Activated T-cell treated with anti-CD3 and anti-CD28 coated beads for 4 hours (primary cell): ENCODE data around the gene ITGBL1.

Experiments used
- DNase-seq: peaks from one replicate; pipeline ENCODE4 v3.0.0-alpha.2; 2020

ITGBL1 gene

DNA sequence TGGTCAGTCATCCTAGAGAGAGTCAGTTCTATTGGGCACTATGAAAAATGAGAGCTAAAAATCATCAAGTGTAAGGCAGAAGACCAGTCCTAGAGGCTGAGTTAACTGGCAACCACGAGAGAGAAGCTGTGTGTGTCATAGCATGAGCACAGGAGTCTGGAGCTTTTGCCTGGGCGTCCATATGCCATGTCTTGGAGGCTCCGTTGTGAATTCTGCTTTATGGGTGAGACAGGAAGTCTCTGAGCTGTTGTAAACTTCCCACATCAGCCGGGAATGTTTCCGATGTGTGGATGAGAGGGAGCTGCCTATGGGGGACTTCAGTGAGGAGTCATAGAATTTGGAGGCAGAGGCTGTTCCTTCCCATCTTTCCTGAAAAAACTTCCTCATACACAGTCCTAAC lies 120.0 kb downstream of the ITGBL1 start:
- DNase-seq = no peak

- DNase-seq = no peak
Observed at GRCh38 chr13:101575581-101575980, 123.1 kb downstream of the ITGBL1 start.

DNA sequence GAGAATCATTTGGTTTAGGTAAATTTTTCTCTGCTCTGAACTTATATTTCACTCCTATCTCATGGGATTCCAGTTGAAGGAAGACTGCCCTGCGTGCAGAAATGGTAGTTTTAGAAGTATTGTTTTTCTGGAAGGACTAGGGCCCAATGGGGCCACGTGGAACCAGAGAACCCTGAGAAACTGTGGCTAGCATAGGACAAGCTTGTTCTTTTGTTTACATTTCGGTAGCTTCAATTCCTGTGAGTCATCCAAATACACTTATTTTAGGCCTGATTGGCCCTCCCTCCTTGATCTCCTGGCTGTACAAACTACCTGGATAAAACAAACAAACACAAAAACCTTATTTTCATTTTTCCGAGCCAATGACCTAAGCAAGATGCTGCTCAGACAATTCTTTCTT lies 124.0 kb downstream of the ITGBL1 start:
- DNase-seq = no peak

DNA sequence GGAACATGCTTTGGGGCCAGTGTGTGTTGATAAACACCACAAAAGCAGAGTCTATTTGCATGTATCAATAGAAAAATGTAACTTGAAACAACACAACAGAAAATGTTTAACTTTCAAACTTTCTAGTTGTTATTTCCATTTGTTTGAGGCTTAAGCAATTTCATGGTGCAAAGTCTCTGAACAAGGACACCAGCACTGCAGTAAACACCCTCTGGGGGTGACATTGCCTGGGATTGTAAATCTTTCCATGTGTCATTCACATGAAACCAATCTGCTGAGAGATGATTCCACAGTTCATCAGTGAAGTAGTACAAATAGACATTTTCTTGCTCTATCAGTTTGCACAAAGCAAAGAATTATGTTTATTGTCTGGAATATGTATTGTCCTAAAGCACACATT lies 124.5 kb downstream of the ITGBL1 start:
- DNase-seq = no peak

GRCh38 chr13:101579281-101579802 lies 126.9 kb downstream of the ITGBL1 start:
- no peak for DNase-seq

DNA sequence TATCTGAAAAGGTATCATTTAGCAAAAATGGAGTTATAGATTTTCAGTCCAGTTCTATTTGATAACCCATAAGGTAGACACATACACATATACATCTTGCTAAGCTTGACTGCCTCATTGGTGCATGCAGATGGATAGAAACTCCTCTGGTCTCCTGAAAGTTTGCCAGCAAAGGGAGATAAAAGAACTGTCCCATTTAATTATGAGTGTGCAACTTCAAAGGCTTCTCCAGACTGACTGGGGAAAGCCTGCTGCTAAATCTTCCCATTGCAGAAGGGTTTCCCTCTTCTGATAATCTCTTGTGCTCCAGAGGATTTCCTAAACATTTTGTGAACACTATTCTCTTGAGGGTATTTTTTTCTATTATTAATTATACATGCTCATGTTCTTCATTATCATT lies 131.9 kb downstream of the ITGBL1 start:
- no peak for DNase-seq

DNA sequence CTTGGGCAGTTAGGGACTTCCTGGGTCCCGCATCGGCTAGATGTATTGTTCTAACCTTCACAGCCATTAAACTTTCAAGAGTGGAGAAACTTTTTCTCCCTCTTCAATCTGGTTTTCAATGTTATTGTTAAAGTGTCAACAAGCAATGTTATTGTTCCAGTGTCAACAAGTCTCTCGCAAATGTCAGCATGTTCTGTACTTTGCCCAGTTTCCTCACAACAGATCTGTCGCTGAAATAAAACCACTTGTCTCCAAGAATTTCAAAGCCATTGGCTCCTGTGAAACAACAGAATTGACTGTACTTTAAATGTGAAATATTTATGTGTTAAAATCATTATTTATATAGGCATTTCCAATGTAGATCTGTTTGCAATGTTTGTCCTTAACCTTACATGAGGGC lies 138.0 kb downstream of the ITGBL1 start:
- DNase-seq = no peak

DNA sequence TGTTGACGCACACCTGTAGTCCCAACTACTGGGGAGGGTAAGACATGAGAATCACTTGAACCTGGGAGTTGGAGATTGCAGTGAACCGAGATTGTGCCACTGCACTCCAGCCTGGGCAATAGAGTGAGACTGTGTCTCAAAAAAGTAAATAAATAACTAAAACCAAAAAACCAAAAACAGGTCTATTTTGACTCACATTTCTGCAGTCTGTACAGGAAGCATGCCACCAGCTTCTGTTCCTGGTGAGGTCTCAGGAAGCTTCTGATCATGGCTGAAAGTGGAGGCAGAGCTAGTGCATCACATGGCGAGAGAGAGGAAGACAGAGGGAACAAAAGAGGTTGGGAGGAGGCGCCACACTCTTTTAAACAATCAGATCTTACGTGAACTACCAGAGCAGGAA lies 142.5 kb downstream of the ITGBL1 start:
- no peak for DNase-seq

DNA sequence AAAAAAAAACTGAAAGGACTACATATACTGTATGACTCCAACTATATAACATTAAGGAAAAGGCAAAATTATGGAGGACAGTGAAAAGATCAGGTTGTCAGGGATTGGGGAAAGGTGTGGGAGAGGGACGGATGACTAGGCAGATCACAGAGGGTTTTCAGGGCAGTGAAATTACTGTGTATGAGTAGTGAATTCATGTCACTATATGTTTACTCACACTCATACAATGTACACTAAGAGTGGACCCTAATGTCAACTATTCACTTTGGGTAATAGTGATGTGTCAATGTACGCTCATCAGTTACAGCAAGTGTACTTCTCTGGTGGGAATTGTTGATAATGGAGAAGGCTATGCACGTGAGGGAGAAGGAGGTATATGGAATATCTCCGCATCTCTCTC lies 144.3 kb downstream of the ITGBL1 start:
- no peak for DNase-seq

GRCh38 chr13:101611491-101612475 lies 159.3 kb downstream of the ITGBL1 start:
- DNase-seq = no peak

DNA sequence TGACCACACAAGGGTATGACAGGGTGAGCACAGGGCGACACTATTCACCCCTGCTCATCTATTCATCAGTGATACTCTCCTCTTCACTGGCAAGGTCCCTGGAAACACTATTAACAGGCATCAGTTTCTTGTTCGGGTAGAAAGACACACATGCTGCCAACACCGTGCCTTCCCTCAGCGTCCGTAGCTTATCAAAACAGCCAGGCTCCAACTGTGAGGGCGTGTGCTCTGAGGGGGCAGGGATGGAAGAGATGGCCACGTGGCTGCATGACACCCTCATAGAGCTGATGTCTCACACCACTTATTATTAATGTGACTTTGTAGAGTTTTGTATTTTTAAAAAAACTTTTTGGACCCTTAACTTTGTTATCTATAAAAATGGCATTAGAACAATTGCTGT lies 160.3 kb downstream of the ITGBL1 start:
- DNase-seq = no peak

- DNase-seq = no peak
Observed at GRCh38 chr13:101614491-101614890, 162.0 kb downstream of the ITGBL1 start.

DNA sequence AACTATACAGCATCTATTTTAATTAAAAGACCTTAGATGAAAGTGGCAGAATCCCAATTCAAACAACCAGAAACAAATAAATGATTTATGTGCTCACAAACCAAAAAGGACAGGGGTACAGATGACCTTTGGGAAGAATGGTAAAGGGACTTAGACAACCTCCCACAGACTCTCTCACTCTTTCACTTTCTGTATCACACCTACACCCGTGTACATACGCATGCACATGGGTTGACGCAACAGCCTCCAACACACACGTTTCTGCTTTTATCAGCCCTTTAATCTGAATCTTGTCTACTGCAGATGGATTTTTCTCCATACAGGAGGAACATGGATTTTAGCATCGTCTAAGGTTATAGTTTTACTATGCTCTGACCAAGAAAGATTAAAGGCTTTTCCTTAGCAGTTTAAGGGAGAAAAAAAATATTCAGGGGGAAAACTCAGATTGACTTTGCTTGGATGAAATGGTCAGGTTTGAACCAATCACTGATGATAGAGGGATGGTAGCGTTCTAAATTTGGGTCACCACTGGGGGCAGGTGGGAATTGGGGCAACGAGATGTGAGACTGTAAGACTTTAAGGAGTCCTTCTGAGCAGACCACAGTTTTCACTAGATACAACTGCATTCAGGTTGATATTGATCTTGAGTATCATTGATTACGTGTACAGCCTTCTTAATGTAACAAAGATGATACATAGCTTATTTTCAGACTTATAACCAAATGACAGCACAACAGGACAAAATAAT lies 166.1 kb downstream of the ITGBL1 start:
- no peak for DNase-seq

DNA sequence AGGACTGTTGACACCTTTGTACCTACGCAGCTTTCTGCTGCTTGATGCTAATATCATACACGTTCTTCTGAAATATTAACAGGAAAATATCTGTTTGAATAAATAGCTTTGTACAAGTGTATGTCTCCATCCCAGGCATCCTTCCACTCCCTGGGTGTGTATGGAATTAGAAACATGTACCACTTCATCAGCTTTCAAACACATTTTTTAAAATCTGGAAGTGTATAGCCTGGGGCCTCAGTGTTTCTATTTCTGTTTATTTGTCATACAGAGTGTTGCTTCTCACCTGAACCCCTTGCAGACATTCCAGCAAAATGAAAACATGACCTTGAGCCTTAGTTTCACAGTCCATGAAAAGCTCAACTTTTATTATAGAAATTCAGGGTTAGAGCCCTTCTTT lies 168.6 kb downstream of the ITGBL1 start:
- no peak for DNase-seq

- no peak for DNase-seq
Observed at GRCh38 chr13:101623470-101624209, 171.2 kb downstream of the ITGBL1 start.

- no peak for DNase-seq
Observed at GRCh38 chr13:101624210-101624922, 171.9 kb downstream of the ITGBL1 start.

DNA sequence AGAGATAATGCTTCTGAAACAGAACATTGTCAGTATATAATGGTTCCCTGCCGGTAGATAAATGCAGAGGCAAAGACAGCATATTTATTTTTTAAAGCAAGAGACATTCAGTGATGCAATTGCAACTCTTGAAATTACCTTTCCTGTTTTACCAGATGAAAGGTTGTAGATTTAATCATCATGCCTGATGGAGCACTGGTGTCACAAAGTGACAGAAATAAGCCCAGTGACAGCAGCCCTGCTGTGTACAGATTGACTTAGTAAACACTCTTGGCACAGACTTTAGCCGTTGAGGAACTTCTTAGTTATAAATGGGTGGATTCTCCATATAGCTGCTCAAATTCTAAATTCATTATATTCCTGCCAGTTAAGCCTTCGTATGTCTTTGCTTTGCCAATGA lies 172.5 kb downstream of the ITGBL1 start:
- DNase-seq = no peak

DNA sequence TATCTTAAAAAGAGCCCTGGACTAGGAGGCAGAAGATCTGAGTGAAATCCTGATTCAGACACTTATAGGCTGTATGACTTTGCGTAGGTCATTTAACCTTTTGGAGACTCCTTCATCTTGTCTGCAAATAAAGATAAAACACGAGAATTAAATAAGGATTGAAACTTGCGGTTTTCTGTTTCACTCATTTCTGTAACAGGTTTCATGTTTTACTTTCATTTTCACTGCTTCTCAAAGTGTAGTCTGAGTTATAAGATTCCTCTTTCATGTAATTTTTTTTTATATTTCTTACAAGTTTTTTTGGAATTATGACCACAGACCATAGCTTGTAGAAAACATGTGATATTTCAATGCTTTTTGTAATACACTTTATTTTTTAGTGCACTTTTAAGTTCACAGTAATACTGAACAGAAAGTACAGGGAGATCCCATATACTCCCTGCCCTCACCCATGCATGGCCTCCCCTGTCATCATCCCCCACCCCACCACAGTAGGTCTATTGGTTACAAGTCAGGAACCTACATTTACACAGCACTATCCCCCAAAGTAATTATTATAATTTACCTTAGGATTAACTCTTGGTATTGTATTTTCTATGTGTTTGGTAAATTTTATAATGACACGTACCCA lies 174.6 kb downstream of the ITGBL1 start:
- DNase-seq = no peak

DNA sequence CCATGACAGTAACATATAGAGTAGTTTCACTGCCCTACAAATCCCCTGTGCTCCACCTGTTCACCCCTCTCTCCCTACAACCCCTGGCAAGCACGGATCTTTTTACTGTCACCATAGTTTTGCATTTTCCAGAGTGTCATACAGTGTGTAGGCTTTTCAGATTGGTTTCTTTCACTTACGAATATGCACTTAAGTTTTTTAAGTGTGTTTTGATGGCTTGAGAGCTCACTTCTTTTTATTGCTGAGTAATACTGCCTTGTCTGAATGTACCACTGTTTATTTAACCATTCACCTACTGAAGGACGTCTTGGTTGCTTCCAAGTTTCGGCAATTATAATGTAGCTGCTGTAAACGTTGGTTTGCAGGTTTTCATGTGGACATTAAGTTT lies 175.1 kb downstream of the ITGBL1 start:
- DNase-seq = no peak

DNA sequence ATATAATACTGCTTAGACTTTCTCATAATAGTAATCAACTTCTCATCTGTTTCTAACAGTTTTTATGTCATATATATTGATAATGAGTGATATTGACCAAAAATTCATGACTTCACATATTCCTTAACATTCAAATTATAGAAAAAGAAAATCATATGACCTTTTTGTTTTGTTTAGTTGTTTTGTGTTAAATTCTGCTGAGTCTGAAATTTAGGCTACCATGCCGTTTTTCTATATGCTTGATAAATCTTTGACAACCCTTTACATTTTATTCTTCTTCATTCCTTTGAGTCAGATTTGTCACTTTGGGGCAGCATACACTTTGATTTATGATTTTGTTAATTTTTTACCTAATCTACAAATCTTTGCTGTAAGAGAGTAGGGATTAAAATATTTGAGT lies 176.4 kb downstream of the ITGBL1 start:
- no peak for DNase-seq

- DNase-seq = no peak
Observed at GRCh38 chr13:101631395-101631794, 178.9 kb downstream of the ITGBL1 start.

DNA sequence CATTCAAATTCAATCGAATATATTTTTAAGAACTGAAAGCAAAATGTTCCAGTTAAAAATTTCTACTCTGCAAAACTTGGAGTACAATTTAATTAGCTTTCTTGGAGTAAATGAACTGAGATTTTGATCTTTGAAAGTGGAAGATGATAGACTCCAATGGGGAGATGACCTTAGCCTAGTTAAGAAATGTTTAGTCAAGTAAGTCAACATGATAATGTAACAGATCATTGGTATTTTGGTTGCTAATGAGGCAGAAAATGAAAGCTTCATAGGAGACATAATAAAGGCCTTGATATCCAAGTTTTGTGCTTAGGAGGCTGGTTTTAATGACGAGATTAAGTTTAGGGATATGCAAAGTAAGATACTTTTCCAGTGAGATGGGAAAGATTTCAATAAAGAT lies 181.7 kb downstream of the ITGBL1 start:
- DNase-seq = no peak
